Frontal cortex (tissue), 4 donors: ENCODE data around the gene CDRT15. TPM values are rescaled to one million over a fixed set of nuclear protein-coding genes. Genes with fewer than 3 reads are reported as not detected.
"Not testable (repeated sequence)": the region's sequence is repeated elsewhere in the genome, so short reads cannot be mapped to it uniquely, and the experiment has no call there.

ENCODE experiments used
- DNase-seq, 2 donors: peaks; one replicate each; pipeline ENCODE4 v3.0.0; 2012; ENCODE audit warnings: low spot score in 2 of 2
- FAIRE-seq: peaks from 2 replicates; lab custom pipeline; 2012; peaks lifted over from hg19 to GRCh38; lab: Jason Lieb, UNC
- total RNA-seq: library from RNA; depleted of rRNA; stranded (reverse); fragments of >200 nt; gene quantifications from one replicate; pipeline ENCODE4 v1.2.3, GENCODE V29; 2014
- donor health status: control.
- donor health status: control.
- donor health status: control.

The CDRT15 gene
- total RNA-seq, 1 donor from 2014 or later: not detected

- no peak for DNase-seq
- no peak for FAIRE-seq
These were observed 27.4 kb downstream of the CDRT15 start for GRCh38 chr17:14209215-14209614.

DNA sequence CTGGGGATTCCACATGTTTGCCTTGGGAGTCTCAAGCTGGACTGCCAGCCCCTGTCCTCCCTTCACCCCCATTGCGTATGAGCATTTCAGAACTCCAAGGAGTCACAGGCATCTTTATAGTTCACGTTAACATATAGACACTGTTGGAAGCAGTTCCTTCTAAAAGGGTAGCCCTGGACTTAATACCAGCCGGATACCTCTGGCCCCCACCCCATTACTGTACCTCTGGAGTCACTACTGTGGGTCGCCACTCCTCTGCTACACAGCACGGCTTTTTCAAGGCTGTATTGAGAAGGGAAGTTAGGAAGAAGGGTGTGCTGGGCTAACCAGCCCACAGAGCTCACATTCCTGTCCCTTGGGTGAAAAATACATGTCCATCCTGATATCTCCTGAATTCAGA lies 28.9 kb downstream of the CDRT15 start:
- no peak for FAIRE-seq
- DNase-seq: no peak

DNA sequence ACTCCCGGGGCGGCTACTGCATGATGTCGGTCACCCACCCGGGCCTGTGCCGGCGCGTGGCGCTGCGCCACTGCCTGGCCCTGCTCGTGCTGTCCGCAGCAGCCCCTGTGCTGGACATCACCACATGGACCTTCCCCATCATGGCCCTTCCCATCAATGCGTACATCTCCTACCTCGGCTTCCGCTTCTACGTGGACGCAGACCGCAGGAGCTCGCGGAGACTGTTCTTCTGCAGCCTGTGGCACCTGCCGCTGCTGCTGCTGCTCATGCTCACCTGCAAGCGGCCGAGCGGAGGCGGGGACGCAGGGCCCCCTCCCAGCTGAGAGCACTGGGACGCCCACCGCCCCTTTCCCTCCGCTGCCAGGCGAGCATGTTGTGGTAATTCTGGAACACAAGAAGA lies 29.8 kb downstream of the CDRT15 start:
- DNase-seq (no peak), FAIRE-seq (no peak)

DNA sequence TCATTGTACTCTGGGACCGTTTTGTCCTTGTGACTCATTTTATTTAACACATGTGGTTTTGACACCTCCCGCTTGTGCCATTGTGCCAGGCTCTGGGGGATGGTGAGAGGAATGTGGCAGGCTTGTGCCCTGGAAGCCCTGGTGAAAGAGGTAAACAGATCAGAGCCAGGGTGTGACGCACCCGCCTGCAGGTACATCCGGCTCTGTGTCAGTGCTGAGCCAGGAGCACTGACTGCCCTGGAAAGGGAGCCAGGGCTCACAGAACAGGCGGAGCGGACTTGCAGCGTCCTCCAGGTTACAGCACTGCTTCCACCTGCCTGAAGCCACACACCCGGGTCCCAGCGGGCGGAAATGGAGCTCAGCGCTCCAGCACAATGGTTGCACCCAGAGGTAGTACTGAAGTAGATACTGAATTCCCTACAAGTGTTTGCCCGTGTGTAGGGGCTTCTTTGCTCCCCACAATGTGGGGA lies 30.6 kb downstream of the CDRT15 start:
- DNase-seq (no peak), FAIRE-seq (no peak)

- DNase-seq: no peak
- FAIRE-seq: no peak
These were observed 31.3 kb downstream of the CDRT15 start for GRCh38 chr17:14205380-14205779.

- no peak for DNase-seq
- FAIRE-seq: no peak
These were observed 32.1 kb downstream of the CDRT15 start for GRCh38 chr17:14204546-14204945.

DNA sequence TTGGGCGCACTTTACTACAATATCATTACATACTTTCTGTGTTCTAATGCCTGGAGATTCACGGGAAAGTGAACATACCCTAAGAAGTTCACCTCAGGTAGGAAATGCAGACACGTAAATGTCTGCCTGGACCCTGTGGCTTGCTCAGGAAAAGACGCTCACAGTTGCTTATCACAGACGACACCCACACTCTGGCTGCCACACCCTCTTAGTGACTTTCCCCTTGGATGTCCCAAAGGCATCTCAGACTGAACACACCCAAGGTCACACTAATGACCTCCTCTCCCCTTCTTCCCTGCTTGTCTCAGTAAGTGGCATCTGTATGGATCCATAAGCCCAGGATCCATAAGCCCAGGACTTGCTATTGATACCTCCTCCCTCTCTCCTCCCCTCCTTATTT lies 32.6 kb downstream of the CDRT15 start:
- DNase-seq: no peak
- FAIRE-seq: no peak

GRCh38 chr17:14203388-14203787 lies 33.3 kb downstream of the CDRT15 start:
- DNase-seq: no peak
- FAIRE-seq: no peak

GRCh38 chr17:14202388-14203166 lies 34.1 kb downstream of the CDRT15 start:
- DNase-seq: no peak
- no peak for FAIRE-seq

DNA sequence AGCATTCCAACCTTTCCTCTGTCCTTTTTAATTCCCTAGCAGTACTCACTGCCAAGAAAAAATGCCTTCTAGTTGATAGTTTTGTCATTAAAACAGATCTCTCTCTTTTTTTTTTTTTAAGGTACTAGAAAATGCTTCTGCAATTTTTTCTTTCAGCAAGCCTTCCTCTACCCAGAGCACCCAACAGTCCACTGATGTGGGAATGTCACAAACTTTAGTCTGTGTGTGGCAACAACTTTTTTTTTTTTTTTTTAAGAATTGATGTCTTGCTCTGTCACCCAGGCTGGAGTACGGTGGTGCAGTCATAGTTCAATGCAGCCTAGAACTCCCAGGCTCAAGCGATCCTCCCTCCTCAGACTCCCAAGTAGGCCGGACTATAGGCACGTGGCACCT lies 34.7 kb downstream of the CDRT15 start:
- no peak for DNase-seq
- FAIRE-seq: no peak

GRCh38 chr17:14201021-14201987 lies 35.4 kb downstream of the CDRT15 start:
- FAIRE-seq: no peak
- DNase-seq: no peak

GRCh38 chr17:14200354-14200753 lies 36.3 kb downstream of the CDRT15 start:
- DNase-seq (no peak), FAIRE-seq (no peak)

DNA sequence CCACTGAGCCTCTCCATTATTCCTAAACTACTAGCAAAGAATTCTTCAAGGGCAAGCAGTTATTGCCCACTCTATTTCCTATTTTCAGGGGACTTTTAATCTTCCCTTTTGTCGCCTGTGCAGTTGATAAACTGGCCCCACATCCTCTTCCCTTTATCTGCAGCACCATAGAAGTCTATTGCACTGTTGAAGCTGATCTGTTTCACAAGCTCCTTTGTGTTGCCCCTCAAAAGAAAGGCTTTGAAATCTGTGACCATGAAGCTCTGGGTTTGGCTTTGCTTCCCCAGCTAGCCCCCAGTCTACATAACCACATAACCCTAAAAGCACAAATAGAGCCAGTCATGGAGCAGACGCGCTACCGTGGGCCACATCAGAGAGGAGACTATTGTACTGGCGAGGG lies 37.1 kb downstream of the CDRT15 start:
- DNase-seq (no peak), FAIRE-seq (no peak)

DNA sequence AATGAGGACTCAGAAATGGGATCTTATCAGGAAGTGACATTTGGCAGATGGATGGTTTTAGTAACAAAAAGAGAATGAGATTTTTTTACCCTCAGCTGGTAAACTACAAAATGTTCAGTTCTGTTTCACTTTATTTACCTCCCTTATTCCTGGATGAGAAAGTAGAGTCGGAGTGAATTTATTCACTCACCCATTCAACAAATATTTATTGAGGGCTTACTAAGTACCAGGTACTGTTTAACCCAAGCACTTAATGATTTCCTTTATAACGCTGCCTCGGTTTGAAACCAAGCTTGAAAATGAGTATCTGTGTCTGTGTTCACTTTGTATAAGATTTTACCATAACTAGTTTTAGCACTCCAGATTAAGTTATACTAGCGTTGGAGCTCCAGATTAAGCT lies 38.1 kb downstream of the CDRT15 start:
- no peak for FAIRE-seq

DNA sequence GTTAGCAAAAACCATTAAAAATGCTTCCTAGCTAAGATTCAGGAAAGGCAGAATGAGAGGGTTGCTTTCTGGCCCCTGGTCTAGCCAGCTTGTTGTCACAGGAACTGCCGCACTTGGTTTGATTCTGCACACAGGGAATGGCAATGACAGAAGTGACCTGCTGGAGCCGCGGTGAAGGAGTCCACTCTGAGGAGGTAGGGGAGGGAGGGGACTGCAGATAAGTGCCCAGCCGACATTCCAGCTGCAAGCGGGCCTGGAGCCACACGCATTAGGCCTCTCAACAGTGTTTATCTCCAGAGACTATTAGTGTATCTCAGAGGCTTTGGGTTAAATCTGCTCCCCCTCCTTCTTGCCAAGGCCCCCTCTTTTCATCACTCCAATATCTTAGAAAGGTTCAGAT lies 38.6 kb downstream of the CDRT15 start:
- DNase-seq (no peak), FAIRE-seq (no peak)

More for the DNA sequence above, 38.1 kb downstream of the CDRT15 start:
- no peak for DNase-seq

DNA sequence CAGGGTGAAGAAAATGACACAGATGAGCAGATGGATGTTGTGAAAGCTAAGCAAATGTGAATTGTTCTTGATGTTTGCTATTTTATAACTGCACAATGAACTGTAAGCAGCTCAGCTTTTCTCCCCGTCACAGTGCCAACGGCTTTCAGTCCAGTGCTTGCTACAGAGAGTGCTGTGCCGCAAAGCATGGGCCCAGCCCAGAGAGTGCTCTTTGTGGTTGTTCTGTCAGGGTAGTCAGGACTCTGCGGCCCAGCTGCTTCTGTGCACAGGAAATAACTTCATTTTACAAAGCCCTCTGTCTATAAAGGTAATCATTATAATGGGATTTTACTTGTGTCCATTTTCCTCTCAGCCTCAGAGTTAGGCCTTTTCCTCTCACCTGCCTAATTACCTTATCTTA lies 39.1 kb downstream of the CDRT15 start:
- FAIRE-seq (no peak), DNase-seq (no peak)

- FAIRE-seq (no peak), DNase-seq (no peak)
These were observed 39.6 kb downstream of the CDRT15 start for GRCh38 chr17:14197057-14197456.

DNA sequence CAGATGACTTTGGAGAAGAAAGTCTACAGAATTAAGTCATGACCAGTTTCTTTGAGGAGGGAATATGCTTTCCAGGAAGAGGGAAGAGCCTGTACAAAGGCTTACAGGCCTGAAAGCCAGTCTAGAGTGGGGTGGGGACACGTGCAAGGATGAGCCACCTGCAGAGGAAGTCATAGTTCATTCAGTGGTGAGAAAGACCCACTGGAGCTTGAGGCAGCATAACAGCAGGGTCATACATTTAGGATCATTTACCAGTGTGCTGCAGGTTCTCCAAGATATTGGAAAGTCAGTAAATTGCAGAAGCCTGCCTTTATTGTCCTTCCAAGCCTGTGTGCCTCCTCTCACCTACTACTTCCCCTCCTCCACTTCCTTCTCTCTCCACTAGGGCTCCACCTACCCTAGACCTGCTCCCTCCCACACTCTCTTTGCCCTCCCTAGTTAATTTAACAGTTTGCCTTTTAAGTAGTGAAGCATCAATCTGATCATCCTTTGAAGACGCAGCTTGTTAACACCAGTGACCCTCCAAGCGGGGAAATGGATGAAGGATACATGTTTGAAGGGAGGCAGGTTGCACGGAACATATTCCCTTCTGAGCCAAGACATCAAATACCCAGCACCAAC lies 40.2 kb downstream of the CDRT15 start:
- DNase-seq (no peak), FAIRE-seq (no peak)

DNA sequence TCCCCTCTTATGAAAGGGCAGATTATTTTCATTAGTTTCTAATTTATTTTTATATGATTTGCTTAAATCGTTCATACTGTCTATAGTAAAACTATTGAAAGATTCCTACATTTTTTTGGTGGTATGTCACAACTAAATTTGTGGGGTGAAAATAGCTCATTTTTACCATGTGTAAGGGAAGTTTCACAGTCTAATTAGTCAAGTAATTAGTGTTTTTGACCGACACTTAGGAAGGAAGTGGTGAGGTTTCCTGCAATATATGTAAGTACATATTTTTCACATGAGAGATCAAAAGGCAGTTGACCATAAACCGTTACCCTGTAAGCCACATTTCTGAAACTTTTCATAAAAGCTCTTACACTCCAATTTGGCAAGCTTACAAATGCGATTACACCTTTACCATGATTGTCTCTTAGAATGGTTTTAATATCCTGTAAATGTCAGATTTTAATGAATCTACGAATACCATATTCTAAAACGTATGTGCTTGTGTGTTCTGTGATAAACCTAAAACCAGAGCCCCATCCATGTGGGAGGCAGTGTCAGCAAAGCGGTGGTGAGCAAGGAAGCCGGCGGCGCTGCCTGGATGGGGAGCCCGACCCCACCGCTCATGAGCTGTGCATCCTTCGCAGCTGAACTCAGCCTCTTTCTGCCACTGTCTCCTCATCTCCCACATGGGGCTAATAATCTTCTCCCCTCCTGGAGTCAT lies 43.9 kb downstream of the CDRT15 start:
- DNase-seq, FAIRE-seq: not testable (repeated sequence)

DNA sequence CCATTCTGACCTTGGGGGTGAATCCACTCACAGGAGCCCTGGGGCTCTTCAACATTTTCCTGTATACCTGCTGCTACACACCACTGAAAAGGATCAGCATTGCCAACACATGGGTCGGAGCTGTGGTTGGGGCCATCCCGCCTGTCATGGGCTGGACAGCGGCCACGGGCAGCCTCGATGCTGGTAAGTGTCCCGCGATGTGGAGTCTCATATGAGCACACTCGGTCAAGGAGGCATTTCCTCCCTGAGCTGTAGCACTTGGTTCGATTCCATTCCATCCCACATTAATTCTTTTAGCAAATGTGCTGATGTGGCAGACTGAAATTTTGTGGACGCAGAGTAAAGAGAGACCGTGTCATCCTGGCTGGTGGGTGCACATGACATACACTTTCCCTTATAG lies 44.6 kb downstream of the CDRT15 start:
- not testable (repeated sequence) for DNase-seq, FAIRE-seq
